Measurements from ENCODE around the gene SPTBN2. TPM values are rescaled to one million over a fixed set of nuclear protein-coding genes. Genes with fewer than 3 reads are reported as not detected.
"Not testable (repeated sequence)": the region's sequence is repeated elsewhere in the genome, so short reads cannot be mapped to it uniquely, and the experiment has no call there.

Gene SPTBN2
- total RNA-seq, 1 donor from 2014 or later, result 3.0 TPM

DNA sequence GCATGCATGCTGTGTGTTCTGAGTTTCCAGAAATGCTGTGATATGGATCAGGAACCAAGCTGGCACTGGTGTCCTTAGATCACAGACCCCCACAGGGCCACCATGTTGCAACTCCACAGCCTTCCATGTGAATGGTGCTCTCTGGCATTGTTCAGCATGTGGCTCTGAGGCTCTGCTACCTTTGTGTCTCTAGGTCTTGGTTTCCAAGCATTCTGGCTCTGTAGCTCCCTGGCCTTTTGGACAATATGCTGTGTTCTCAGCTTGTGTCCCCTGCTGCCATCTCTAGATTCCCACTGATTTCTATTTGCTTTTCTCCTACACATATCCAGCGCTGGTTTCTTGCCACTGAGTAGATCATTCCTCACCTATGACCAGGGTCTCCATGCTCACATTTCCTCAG is 3.9 kb downstream of the SPTBN2 start:
- no peak overlapping the region for H3K27ac Mint-ChIP-seq
- H3K9me3 Mint-ChIP-seq, result no peaks in the 10 kb centered on the region
- ChIA-PET POLR2A (no interaction called here), CTCF (no interaction called here)
- no peak for ATAC-seq (ENCODE audit: low read depth)
- H3K4me3 Mint-ChIP-seq, result no peak overlapping the region
- peaks cover 18% of the 10 kb centered on the region for H3K4me1 Mint-ChIP-seq
- peaks cover 2% of the 10 kb centered on the region for H3K36me3 Mint-ChIP-seq (ENCODE audit: low read depth)
- no peak for DNase-seq
- peaks cover 34% of the 10 kb centered on the region for H3K27me3 Mint-ChIP-seq
- TF ChIP-seq CTCF (IDR thresholded peaks at IDR 0.05), result no peak
- intact Hi-C loops (cut with micrococcal nuclease), result loop anchor here (5.0 kb wide), 1 partner anchor 232 kb away; the partner anchor contains the start of gene PC

DNA sequence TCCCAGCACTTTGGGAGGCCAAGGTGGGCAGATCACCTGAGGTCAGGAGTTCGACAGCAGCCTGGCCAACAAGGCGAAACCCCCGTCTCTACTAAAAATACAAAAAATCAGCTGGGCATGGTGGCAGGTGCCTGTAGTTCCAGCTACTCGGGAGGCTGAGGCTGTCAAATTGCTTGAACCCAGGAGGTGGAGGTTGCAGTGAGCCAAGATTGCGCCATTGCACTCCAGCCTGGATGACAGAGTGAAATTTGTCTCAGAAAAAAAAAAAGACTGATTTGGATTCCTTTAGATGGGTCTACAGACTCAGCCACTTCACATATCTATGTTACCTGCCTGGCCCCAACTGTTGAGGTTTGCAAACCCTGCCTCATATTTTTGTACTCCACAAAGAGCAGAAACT is 4.8 kb downstream of the SPTBN2 start:
- ATAC-seq (ENCODE audit: low read depth), result not testable (repeated sequence)
- H3K27me3 Mint-ChIP-seq, result peaks cover 34% of the 10 kb centered on the region

DNA sequence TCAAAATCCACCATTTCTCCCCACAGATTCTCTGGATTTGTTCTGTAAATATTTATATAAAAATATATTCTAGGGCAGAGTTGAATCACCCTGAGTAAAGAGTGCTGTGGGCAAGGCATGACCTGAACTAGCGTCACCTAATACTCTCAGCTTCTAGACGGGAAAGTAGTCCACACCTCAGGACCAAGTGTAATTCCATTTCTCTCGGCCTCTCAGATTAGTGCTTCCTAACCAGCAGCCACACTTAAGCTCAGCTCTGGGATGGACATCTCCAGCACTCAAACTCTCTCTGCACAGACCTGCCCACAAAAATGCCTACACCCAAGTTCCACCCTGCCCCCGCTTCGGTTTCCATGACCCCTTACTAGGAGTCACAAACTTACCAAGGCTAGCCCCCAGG is 5.3 kb downstream of the SPTBN2 start:
- no peak for TF ChIP-seq CTCF (IDR thresholded peaks at IDR 0.05)

More for the DNA sequence above, 4.8 kb downstream of the SPTBN2 start:
- DNase-seq; H3K36me3 Mint-ChIP-seq (ENCODE audit: low read depth); intact Hi-C loops (cut with micrococcal nuclease); H3K4me3 Mint-ChIP-seq; H3K9me3 Mint-ChIP-seq; H3K27ac Mint-ChIP-seq; CTCF ChIA-PET: not testable (repeated sequence)
- peaks cover 18% of the 10 kb centered on the region for H3K4me1 Mint-ChIP-seq
- POLR2A ChIA-PET, result interaction anchor here (0.6 kb wide), 2 partner anchors 19 to 21 kb away, joined by 7 to 8 read pairs; no protein-coding TSS in a partner anchor

DNA sequence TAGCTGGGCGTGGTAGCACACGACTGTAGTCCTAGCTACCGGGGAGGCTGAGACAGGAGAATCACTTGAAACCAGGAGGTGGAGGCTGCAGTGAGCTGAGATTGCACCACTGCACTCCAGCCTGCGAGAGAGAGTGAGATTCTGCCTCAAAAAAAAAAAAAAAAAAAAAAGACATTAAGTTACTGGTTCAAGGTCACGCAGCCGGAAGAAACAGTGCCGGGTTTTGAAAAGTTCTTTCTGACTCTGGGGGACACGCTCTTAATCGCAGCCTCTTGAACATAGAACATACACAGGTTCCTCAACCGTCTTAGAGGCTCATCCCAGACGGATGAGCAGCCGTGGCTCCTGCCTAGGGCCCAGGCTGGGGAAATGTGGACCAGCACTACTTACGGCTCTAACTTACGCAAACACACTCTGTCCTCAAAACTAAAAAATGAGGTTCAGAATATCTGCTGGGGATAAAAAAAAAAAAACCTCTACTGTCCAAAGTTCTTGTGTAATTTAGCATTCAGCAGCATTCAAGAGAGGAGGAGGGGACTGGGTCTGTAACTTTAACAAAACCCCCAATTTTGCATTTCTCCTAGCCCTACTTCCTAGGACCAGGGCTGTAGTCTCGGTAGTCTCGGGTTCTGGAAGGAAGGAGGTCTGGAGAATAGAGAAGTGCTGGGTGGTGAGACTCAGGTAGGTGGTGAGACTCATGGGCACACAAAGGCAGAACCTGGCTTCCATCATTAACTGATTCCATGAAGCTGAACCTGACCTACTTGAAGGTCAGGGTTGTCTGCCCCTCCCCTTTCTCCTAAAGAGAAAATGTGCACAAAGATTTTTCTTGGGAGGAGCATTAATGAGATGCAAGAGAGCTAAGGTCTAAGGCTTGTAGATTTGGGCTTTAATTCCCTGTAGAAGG is 6.0 kb downstream of the SPTBN2 start:
- H3K9me3 Mint-ChIP-seq, result no peaks in the 10 kb centered on the region
- no peak for TF ChIP-seq CTCF (IDR thresholded peaks at IDR 0.05)
- no peak for DNase-seq
- no peak overlapping the region for H3K4me3 Mint-ChIP-seq
- CTCF ChIA-PET, result interaction anchor here (0.8 kb wide), 1 partner anchor 27 kb away, joined by 3 read pairs; no protein-coding TSS in a partner anchor
- POLR2A ChIA-PET, result interaction anchor here (0.6 to 0.7 kb wide), 2 partner anchors 20 to 85 kb away, joined by 7 to 11 read pairs; no protein-coding TSS in a partner anchor
- intact Hi-C loops (cut with micrococcal nuclease), result no loop called here
- peaks cover 29% of the 10 kb centered on the region for H3K27me3 Mint-ChIP-seq
- H3K4me1 Mint-ChIP-seq, result peaks cover 11% of the 10 kb centered on the region
- no peak for ATAC-seq (ENCODE audit: low read depth)
- H3K27ac Mint-ChIP-seq, result no peak overlapping the region
- H3K36me3 Mint-ChIP-seq (ENCODE audit: low read depth), result no peaks in the 10 kb centered on the region

More for the DNA sequence above, 5.3 kb downstream of the SPTBN2 start:
- no peak for DNase-seq
- no peak for ATAC-seq (ENCODE audit: low read depth)
- ChIA-PET CTCF (interaction anchor here (0.8 kb wide), 1 partner anchor 27 kb away, joined by 3 read pairs; no protein-coding TSS in a partner anchor), POLR2A (interaction anchor here (0.6 kb wide), 1 partner anchor 19 kb away, joined by 7 read pairs; no protein-coding TSS in a partner anchor)
- Mint-ChIP-seq H3K4me3 (no peak overlapping the region), H3K36me3 (ENCODE audit: low read depth) (peaks cover under 1% of the 10 kb centered on the region), H3K9me3 (no peaks in the 10 kb centered on the region), H3K4me1 (peaks cover 13% of the 10 kb centered on the region), H3K27me3 (peaks cover 29% of the 10 kb centered on the region), H3K27ac (no peak overlapping the region)
- intact Hi-C loops (cut with micrococcal nuclease), result no loop called here

DNA sequence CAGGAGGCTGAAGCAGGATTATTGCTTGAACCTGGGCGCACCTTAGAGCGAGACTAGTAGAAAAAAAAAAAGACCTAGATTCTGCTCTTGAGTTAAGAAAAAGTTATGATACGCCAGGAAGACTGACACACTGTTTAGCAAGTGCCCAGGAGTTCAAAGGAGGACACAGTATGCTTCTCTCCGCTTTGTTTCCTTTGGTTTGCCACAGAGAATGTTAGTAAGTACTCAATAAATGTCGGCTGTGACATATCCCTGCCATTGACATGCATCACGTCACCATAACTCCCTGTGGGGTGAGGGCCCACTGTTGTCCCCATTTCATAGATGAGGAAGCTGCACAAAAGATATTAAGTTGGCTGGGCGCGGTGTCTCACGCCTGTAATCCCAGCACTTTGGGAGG is 7.1 kb downstream of the SPTBN2 start:
- CTCF ChIA-PET, result no interaction called here
- TF ChIP-seq CTCF (IDR thresholded peaks at IDR 0.05), result no peak
- Mint-ChIP-seq H3K4me3 (no peak overlapping the region), H3K27ac (no peak overlapping the region), H3K27me3 (peaks cover 30% of the 10 kb centered on the region), H3K4me1 (peaks cover 6% of the 10 kb centered on the region), H3K9me3 (no peaks in the 10 kb centered on the region), H3K36me3 (ENCODE audit: low read depth) (no peaks in the 10 kb centered on the region)
- intact Hi-C loops (cut with micrococcal nuclease), result no loop called here
- DNase-seq (no peak), ATAC-seq (ENCODE audit: low read depth) (no peak)
- POLR2A ChIA-PET, result interaction anchor here (0.7 kb wide), 1 partner anchor 134 kb away, joined by 4 read pairs; no protein-coding TSS in a partner anchor
